ENCODE data around the gene SUN5.
"Not testable (repeated sequence)": the region's sequence is repeated elsewhere in the genome, so short reads cannot be mapped to it uniquely, and the experiment has no call there.

Gene SUN5

GRCh38 chr20:33004141-33004751 is at the start of gene SUN5:
SUN5 (minus strand) TSS chr20:33004433; CDS start chr20:33004340, 93 bp downstream.
- H3K27ac ChIP-seq, result no peak within 1 kb of the TSS
- H3K4me3 ChIP-seq (ENCODE audit: low read depth in 1 of 2, low read length in 1 of 2), result no peak within 1 kb of the TSS
- no peak for TF ChIP-seq CTCF (IDR thresholded peaks at IDR 0.05)
- H3K27me3 ChIP-seq, result no peaks in the 10 kb centered on the region
- no peaks in the 10 kb centered on the region for H3K9me3 ChIP-seq
- no peaks in the 10 kb centered on the region for H3K36me3 ChIP-seq
- no peaks in the 10 kb centered on the region for H3K4me1 ChIP-seq (ENCODE audit: control insufficient read depth in 1 of 2, insufficient read depth in 1 of 2, low read depth in 1 of 2, low read length in 1 of 2)

GRCh38 chr20:33053291-33054106 is 49.3 kb upstream of the SUN5 start, which contains the start of gene BPIFB3:
BPIFB3 (plus strand) TSS chr20:33053903; CDS start chr20:33055436, 1,533 bp downstream.
- no peak within 1 kb of the TSS for H3K4me3 ChIP-seq (ENCODE audit: low read depth in 1 of 2, low read length in 1 of 2)
- H3K9me3 ChIP-seq, result no peaks in the 10 kb centered on the region
- H3K27ac ChIP-seq, result no peak within 1 kb of the TSS
- TF ChIP-seq CTCF (IDR thresholded peaks at IDR 0.05), result no peak
- no peaks in the 10 kb centered on the region for H3K36me3 ChIP-seq
- H3K4me1 ChIP-seq (ENCODE audit: control insufficient read depth in 1 of 2, insufficient read depth in 1 of 2, low read depth in 1 of 2, low read length in 1 of 2), result no peaks in the 10 kb centered on the region
- no peaks in the 10 kb centered on the region for H3K27me3 ChIP-seq

GRCh38 chr20:33051333-33051732 is 47.1 kb upstream of the SUN5 start:
- Histone ChIP-seq H3K4me1 (ENCODE audit: control insufficient read depth in 1 of 2, insufficient read depth in 1 of 2, low read depth in 1 of 2, low read length in 1 of 2) (no peaks in the 10 kb centered on the region), H3K27ac (no peak overlapping the region), H3K36me3 (no peaks in the 10 kb centered on the region), H3K27me3 (no peaks in the 10 kb centered on the region), H3K4me3 (ENCODE audit: low read depth in 1 of 2, low read length in 1 of 2) (no peak overlapping the region), H3K9me3 (no peaks in the 10 kb centered on the region)
- TF ChIP-seq CTCF (IDR thresholded peaks at IDR 0.05), result no peak

- no peaks in the 10 kb centered on the region for H3K4me1 ChIP-seq (ENCODE audit: control insufficient read depth in 1 of 2, insufficient read depth in 1 of 2, low read depth in 1 of 2, low read length in 1 of 2)
These were observed 42.2 kb upstream of the SUN5 start for GRCh38 chr20:33046412-33046811.

GRCh38 chr20:33045129-33045721 is 41.0 kb upstream of the SUN5 start:
- H3K4me1 ChIP-seq (ENCODE audit: control insufficient read depth in 1 of 2, insufficient read depth in 1 of 2, low read depth in 1 of 2, low read length in 1 of 2); H3K27me3 ChIP-seq; H3K4me3 ChIP-seq (ENCODE audit: low read depth in 1 of 2, low read length in 1 of 2); H3K27ac ChIP-seq; H3K36me3 ChIP-seq; H3K9me3 ChIP-seq: not testable (repeated sequence)

More at GRCh38 chr20:33046412-33046811, 42.2 kb upstream of the SUN5 start:
- H3K4me3 ChIP-seq (ENCODE audit: low read depth in 1 of 2, low read length in 1 of 2), result no peak overlapping the region
- H3K27ac ChIP-seq, result no peak overlapping the region
- peaks cover 7% of the 10 kb centered on the region for H3K9me3 ChIP-seq
- no peaks in the 10 kb centered on the region for H3K27me3 ChIP-seq
- H3K36me3 ChIP-seq, result no peaks in the 10 kb centered on the region
- TF ChIP-seq CTCF (IDR thresholded peaks at IDR 0.05), result no peak

GRCh38 chr20:33043731-33044181 is 39.5 kb upstream of the SUN5 start:
- H3K4me1 ChIP-seq (ENCODE audit: control insufficient read depth in 1 of 2, insufficient read depth in 1 of 2, low read depth in 1 of 2, low read length in 1 of 2), result no peaks in the 10 kb centered on the region
- H3K9me3 ChIP-seq, result peaks cover 7% of the 10 kb centered on the region
- no peak for TF ChIP-seq CTCF (IDR thresholded peaks at IDR 0.05)
- H3K27ac ChIP-seq, result no peak overlapping the region
- H3K27me3 ChIP-seq, result no peaks in the 10 kb centered on the region
- no peaks in the 10 kb centered on the region for H3K36me3 ChIP-seq
- no peak overlapping the region for H3K4me3 ChIP-seq (ENCODE audit: low read depth in 1 of 2, low read length in 1 of 2)

All from neutrophil (primary cell).